Activated CD4-positive, alpha-beta T cell treated with anti-CD3 and anti-CD28 coated beads, Interleukin-2, amount 50 U/mL, for 16 hours (primary cell): ENCODE data around the gene UCN2.
A peak's percentile ranks its signal among the peaks of the same experiment; 100 is the strongest.
"Not testable (repeated sequence)": the region's sequence is repeated elsewhere in the genome, so short reads cannot be mapped to it uniquely, and the experiment has no call there.

Experiments used
- DNase-seq: peaks from one replicate; pipeline ENCODE4 v3.0.0-alpha.2; 2020

Gene UCN2

DNA sequence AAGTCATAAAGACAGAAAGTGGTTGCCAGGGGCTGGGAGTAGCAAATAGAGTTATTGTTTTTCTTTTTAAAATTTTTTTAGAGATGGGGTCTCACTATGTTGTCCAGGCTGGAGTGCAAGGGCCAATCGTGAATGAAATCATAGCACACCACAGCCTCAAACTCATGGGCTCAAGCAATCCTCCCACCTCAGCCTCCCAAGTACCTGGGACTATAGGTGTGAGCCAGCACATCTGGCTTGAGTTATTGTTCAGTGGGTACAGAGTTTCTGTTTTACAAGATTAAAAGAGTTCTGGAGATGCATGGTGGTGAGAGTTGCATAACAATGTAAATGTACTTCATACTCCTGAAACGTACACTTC is 30.6 kb downstream of the UCN2 start:
- DNase-seq: no peak

DNA sequence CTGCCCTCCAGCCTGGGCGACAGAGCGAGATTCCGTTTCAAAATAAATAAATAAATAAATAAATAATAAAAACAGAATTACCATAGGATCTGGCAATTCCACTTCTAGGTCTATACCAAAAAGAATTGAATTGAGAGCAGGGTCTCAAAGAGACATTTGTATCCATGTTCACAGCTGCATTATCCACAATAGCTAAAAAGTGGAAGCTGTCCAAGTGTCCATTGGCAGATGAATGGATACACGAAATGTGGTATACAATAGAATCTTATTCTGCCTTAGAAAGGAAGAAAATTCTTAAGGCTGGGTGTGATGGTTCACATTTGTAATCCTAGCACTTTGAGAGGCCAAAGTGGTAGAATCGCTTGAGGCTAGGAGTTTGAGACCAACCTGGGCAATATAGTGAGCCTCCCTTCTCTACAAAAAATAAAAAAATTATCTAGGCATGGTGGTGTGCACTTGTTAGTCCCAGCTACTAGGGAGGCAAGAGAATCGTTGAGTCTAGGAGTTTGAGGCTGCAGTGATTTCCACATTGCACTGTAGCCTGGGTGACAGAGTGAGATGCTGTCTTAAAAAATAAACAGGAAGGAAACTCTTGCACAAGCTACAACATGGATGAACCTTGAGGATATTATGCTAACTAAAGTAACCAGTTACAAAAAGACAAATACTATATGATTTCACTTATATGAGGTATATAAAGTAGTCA is 31.2 kb downstream of the UCN2 start:
- DNase-seq: no peak

DNA sequence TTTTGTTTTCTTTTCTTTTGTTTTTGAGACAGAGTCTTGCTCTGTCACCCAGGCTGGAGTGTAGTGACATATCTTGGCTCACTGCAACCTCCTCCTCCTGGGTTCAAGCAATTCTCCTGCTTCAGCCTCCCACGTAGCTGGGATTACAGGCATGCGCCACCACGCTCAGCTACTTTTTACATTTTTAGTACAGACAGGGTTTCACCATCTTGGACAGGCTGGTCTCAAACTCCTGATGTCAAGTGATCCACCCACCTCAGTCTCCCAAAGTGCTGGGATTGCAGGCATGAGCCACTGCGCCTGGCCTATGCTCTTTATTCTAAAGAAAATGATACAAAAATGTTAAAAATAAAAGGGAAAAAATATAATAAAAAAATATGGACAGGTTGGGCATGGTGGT is 32.9 kb downstream of the UCN2 start:
- not testable (repeated sequence) for DNase-seq

DNA sequence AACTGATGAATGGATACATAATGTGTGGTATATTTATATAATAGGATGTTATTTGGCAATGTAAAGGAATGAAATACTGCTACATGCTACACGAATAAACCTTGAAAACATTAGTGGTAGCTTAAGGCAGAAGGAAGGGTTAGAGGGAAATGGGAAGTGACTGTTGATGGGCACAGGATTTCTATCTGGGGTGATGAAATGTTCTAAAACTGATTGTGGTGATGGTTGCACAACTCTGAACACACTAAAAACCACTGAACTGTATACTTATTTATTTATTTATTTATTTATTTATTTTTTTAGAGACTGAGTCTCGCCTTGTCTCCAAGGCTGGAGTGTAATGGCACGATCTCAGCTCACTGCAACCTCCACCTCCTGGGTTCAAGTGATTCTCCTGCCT is 34.8 kb downstream of the UCN2 start:
- no peak for DNase-seq

DNA sequence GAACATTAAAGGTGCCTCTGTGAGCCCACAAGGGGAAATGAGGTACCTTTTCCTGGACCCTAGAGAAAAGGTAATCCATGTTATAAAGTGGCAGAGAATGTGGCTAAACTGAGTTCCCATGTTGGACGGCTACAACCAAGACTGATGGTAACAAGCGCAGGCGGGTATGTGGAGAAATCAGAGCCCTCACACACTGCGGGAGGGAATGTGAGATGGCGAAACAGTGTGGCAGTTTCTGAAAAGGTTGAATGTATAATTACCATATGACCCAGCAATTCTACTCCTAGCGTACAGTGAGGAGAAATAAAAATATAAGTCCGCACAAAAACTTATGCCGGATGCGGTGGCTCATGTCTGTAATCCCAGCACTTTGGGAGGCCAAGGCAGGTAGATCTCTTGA is 35.5 kb downstream of the UCN2 start:
- DNase-seq: no peak

DNA sequence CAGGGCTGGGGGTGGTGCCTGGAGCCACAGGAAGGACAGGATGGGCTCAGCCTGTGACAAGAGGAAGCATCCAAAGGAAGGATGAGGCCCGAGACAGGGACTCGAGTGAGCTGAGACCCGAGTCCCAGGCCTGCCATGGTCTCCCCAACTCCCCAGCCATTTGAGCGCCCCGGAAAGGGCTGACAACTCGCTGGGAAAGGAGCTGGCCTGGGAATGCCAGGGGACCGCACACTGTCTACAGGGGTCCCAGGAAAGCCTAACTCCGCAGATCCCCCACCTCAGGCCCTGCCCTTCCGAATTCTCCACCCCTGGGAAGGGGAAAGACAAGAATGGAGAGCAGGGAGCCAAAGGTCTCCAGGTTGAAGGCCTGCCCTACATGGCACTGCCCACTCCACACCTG is 38.6 kb downstream of the UCN2 start:
- no peak for DNase-seq

DNA sequence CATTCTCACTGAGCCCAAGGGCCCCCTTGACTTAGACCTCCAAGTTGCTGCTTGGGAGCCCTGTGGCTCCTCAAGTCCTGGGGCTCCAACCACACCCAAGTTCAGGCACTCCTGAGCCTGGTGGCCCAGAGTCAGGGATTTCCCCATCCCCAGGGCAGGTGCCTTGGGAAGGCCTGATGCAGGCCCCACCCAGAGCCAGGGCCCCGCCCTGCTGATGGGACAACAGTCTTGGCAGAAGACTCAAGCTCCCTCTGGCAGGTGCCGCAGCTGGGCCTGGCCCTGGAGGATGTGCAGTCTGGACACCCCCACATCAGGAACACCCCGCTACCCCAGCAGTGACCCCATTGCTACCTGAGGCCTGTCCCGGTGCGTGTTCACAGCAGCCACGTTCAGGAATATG is 41.9 kb downstream of the UCN2 start:
- DNase-seq: no peak

- no peak for DNase-seq
Observed at GRCh38 chr3:48519277-48519643, 44.3 kb downstream of the UCN2 start.

- no peak for DNase-seq
Observed at GRCh38 chr3:48518638-48519276, 44.8 kb downstream of the UCN2 start.

DNA sequence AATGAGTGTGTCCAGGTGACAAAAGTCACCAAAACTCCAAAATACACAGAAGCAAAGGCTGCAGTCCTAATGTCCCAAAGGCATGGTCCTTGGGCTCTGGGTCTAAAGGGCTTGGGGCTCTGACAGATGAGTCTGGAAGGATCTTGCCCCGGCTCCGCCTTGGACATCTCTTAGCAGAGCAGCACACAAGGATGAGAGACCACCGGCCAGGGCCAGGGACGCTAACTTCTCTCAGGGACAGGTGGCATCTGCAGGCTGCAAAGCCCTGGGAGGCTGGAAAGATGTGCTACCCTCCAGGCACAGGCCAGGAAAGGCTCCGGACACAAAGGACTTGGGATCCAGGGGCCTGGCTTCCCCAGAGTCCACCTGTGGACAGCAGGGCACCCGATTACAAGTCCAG is 45.5 kb downstream of the UCN2 start:
- DNase-seq: no peak

- peak; percentile 40 for DNase-seq
Observed at GRCh38 chr3:48516571-48516970, 47.0 kb downstream of the UCN2 start.

- DNase-seq: peak; percentile 65
Observed at GRCh38 chr3:48514431-48515227, 49.0 kb downstream of the UCN2 start.
